ENCODE data around the gene CRYBG1. TPM values are rescaled to one million over a fixed set of nuclear protein-coding genes. Genes with fewer than 3 reads are reported as not detected.
A peak's percentile ranks its signal among the peaks of the same experiment; 100 is the strongest.

The CRYBG1 gene
- total and polyA plus RNA-seq, 2 of the 13 experiments (the other 11 are each of a cell fraction or from before 2014, with no cell fraction given) = 10.1 to 21.9 TPM

DNA sequence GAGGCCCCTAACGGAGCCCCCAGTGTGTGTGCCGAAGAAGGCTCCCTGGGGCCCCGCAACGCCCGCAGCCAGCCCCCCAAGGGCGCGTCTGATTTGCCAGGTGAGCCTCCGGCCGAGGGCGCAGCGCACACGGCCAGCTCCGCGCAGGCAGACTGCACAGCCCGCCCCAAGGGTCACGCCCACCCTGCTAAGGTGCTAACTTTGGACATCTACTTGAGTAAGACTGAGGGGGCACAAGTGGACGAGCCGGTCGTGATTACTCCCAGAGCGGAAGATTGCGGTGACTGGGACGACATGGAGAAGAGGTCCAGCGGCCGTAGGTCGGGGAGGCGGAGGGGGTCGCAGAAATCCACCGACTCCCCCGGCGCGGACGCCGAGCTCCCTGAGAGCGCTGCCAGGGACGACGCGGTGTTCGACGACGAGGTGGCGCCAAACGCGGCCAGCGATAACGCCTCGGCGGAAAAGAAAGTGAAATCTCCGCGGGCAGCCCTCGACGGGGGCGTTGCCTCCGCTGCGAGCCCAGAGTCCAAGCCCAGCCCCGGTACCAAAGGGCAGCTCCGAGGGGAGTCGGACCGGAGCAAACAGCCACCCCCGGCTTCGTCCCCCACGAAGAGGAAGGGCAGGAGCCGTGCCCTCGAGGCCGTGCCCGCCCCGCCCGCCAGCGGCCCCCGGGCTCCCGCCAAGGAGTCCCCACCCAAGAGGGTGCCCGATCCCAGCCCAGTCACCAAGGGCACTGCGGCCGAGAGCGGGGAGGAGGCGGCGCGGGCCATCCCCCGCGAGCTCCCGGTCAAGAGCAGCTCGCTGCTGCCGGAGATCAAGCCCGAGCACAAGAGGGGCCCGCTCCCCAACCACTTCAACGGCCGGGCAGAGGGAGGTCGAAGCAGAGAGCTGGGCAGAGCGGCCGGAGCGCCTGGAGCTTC is 151.8 kb downstream of the CRYBG1 start (continued):
- no peak for TF ChIP-seq ZBTB26 (CRISPR knock-in tag; IDR thresholded peaks at IDR 0.05; ENCODE audit: borderline replicate concordance)
- TF ChIP-seq CENPBD1 (CRISPR knock-in tag; IDR thresholded peaks at IDR 0.05; ENCODE audit: borderline replicate concordance, low read depth) = no peak
- TF ChIP-seq, protein P1, sequence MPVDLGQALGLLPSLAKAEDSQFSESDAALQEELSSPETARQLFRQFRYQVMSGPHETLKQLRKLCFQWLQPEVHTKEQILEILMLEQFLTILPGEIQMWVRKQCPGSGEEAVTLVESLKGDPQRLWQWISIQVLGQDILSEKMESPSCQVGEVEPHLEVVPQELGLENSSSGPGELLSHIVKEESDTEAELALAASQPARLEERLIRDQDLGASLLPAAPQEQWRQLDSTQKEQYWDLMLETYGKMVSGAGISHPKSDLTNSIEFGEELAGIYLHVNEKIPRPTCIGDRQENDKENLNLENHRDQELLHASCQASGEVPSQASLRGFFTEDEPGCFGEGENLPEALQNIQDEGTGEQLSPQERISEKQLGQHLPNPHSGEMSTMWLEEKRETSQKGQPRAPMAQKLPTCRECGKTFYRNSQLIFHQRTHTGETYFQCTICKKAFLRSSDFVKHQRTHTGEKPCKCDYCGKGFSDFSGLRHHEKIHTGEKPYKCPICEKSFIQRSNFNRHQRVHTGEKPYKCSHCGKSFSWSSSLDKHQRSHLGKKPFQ (CRISPR knock-in tag; IDR thresholded peaks at IDR 0.05; ENCODE audit: insufficient replicate concordance) = no peak
- TF ChIP-seq, protein P2, sequence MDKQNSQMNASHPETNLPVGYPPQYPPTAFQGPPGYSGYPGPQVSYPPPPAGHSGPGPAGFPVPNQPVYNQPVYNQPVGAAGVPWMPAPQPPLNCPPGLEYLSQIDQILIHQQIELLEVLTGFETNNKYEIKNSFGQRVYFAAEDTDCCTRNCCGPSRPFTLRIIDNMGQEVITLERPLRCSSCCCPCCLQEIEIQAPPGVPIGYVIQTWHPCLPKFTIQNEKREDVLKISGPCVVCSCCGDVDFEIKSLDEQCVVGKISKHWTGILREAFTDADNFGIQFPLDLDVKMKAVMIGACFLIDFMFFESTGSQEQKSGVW (CRISPR knock-in tag; IDR thresholded peaks at IDR 0.05; ENCODE audit: borderline replicate concordance) = no peak
- peak; percentile 40 for TF ChIP-seq ZNF407 (CRISPR knock-in tag; IDR thresholded peaks at IDR 0.05; ENCODE audit: not compliant biosample characterization)
- 0 out of 2 replicates have a peak, but pooled peaks have one; percentile 56 for TF ChIP-seq DMTF1 (CRISPR knock-in tag; IDR thresholded peaks at IDR 0.05)
- TF ChIP-seq, protein P3, sequence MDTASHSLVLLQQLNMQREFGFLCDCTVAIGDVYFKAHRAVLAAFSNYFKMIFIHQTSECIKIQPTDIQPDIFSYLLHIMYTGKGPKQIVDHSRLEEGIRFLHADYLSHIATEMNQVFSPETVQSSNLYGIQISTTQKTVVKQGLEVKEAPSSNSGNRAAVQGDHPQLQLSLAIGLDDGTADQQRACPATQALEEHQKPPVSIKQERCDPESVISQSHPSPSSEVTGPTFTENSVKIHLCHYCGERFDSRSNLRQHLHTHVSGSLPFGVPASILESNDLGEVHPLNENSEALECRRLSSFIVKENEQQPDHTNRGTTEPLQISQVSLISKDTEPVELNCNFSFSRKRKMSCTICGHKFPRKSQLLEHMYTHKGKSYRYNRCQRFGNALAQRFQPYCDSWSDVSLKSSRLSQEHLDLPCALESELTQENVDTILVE (CRISPR knock-in tag; IDR thresholded peaks at IDR 0.05) = no peak; the same call in 1 of the 2 replicates
- peak; percentile 58; the same call in 1 of the 2 replicates for TF ChIP-seq TBX3 (IDR thresholded peaks at IDR 0.05; ENCODE audit: borderline replicate concordance)
- no peak for TF ChIP-seq ZNF549 (CRISPR knock-in tag; IDR thresholded peaks at IDR 0.05)
- TF ChIP-seq HMG20A (CRISPR knock-in tag; IDR thresholded peaks at IDR 0.05; ENCODE audit: borderline replicate concordance) = no peak
